ENCODE results near the gene AHDC1. TPM values are rescaled to one million over a fixed set of nuclear protein-coding genes. Genes with fewer than 3 reads are reported as not detected.

Gene AHDC1
- total and polyA plus RNA-seq, 9 of the 15 experiments (the other 6 are each of a cell fraction or from before 2014, with no cell fraction given): 0.21 to 36.4 (median 4.7) TPM

GRCh38 chr1:27562021-27562420 is 41.9 kb downstream of the AHDC1 start:
- Histone ChIP-seq H4K20me1 (replicated peaks; ENCODE audit: control insufficient read depth, insufficient read depth, low read length) (peaks cover 15% of the 10 kb centered on the region; the same call in 1 of the 2 replicates), H2AFZ (ENCODE audit: low read depth, low read length) (no peak overlapping the region; the same call in 1 of the 2 replicates), H3K4me2 (ENCODE audit: insufficient read depth, low read length) (peak overlapping the region; percentile 33), H3K36me3 (ENCODE audit: control insufficient read depth, insufficient read depth, low read length) (peaks cover 31% of the 10 kb centered on the region), H3K27me3 (ENCODE audit: control insufficient read depth in 2 of 2, insufficient read depth in 2 of 2, low read length in 2 of 2) (no peaks in the 10 kb centered on the region), H3K27ac (ENCODE audit: extremely low read depth, low read depth, low read length) (peak overlapping the region; percentile 44; the same call in 2 of the 3 replicates), H3K9me3 (replicated peaks; ENCODE audit: control insufficient read depth, insufficient read depth, low read depth, low read length) (no peaks in the 10 kb centered on the region), H3K9ac (ENCODE audit: insufficient read depth in 1 of 2, low read depth in 2 of 2, low read length in 2 of 2) (peak overlapping the region in 1 of 2 experiments; percentile 88; a peak in 2 of 4 replicates), H3K79me2 (ENCODE audit: control insufficient read depth, insufficient read depth, low read length) (peaks cover 60% of the 10 kb centered on the region), H3K9me1 (ENCODE audit: control insufficient read depth, insufficient read depth, low read length) (peaks cover 4% of the 10 kb centered on the region), H3K4me1 (replicated peaks in 1 of 2; ENCODE audit: control insufficient read depth in 2 of 2, insufficient read depth in 2 of 2, low read length in 2 of 2) (peaks cover 63 to 88% of the 10 kb centered on the region in 2 experiments), H3K4me3 (no peak overlapping the region)
- DNase-seq (ENCODE audit: extremely low read depth in 1 of 4, low spot score in 3 of 4): peak; percentile 69 to 76 (median 74)
- POLR2A ChIA-PET: interaction anchor here (0.6 to 0.7 kb wide), 3 partner anchors 15 to 57 kb away, joined by 3 read pairs; no protein-coding TSS in a partner anchor
- 10% methylated on average over 14 of the region's 20 CpGs for WGBS (ENCODE audit: insufficient coverage, low coverage, missing lambda C conversion rate)
- ATAC-seq: peak; percentile 55
- intact Hi-C loops (cut with micrococcal nuclease) (no loop called here), in situ Hi-C loops (cut with MboI) (no loop called here)
- FAIRE-seq: peak; percentile 67
- BruUV-seq (replicated peaks): no TSS peak
- CTCF ChIA-PET (ENCODE audit: low intra/inter-chr PET ratio): no interaction called here
- TF ChIP-seq NELFE (IDR thresholded peaks at IDR 0.05; ENCODE audit: insufficient read depth, insufficient read length) (no peak), RCOR1 (IDR thresholded peaks at IDR 0.05; ENCODE audit: borderline replicate concordance in 1 of 2, low read depth in 2 of 2, low read length in 2 of 2) (peak in 1 of 2 experiments; percentile 70; a peak in 1 of 4 replicates), SRSF9 (IDR thresholded peaks at IDR 0.05; ENCODE audit: borderline replicate concordance, low read depth, low read length) (no peak), BRF2 (IDR thresholded peaks at IDR 0.05; ENCODE audit: borderline replicate concordance, insufficient read depth, insufficient read length) (no peak), ARID1B (IDR thresholded peaks at IDR 0.05) (peak; percentile 59; the same call in 1 of the 2 replicates), DPF2 (IDR thresholded peaks at IDR 0.05) (peak; percentile 68; the same call in 1 of the 2 replicates), CEBPZ (IDR thresholded peaks at IDR 0.05; ENCODE audit: borderline replicate concordance, low read depth, low read length) (no peak), PTBP1 (IDR thresholded peaks at IDR 0.05; ENCODE audit: low read depth, low read length) (no peak), MAFG (tag; conservative IDR thresholded peaks at IDR 0.05) (peak; percentile 86), FIP1L1 (IDR thresholded peaks at IDR 0.05; ENCODE audit: low read depth, low read length, poor library complexity, severe bottlenecking) (peak; percentile 31), SREBF1 (IDR thresholded peaks at IDR 0.05; ENCODE audit: borderline replicate concordance, low read depth, low read length) (no peak), VEZF1 (CRISPR knock-in tag; IDR thresholded peaks at IDR 0.05) (peak; percentile 68), NR2F6 (CRISPR knock-in tag; IDR thresholded peaks at IDR 0.05) (no peak), TCFL5 (CRISPR knock-in tag; conservative IDR thresholded peaks at IDR 0.05) (no peak), ARNT (IDR thresholded peaks at IDR 0.05) (no peak)

All from K562 (cell line).